8988T (cell line): ENCODE results near the gene B3GNT3.
"Not testable (repeated sequence)": the region's sequence is repeated elsewhere in the genome, so short reads cannot be mapped to it uniquely, and the experiment has no call there.

Experiments
- DNase-seq: peaks from one replicate; pipeline ENCODE4 v3.0.0; 2011

The B3GNT3 gene

DNA sequence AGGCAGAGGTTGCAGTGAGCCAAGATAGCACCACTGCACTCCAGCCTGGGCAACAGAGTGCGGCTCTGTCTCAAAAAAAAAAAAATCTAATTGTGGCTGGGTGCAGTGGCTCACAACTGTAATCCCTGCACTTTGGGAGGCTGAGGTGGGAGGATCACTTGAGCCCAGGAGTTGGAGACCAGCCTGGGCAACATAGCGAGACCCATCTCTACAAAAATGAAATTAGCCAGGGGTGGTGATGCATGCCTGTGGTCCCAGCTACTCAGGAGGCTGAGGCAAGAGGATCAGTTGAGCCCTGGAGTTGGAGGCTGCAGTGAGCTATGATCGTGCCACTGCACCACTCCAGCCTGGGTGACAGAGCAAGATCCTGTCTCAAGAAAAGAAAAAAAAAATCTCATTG, 3.7 kb downstream of the B3GNT3 start:
- DNase-seq: not testable (repeated sequence)

DNA sequence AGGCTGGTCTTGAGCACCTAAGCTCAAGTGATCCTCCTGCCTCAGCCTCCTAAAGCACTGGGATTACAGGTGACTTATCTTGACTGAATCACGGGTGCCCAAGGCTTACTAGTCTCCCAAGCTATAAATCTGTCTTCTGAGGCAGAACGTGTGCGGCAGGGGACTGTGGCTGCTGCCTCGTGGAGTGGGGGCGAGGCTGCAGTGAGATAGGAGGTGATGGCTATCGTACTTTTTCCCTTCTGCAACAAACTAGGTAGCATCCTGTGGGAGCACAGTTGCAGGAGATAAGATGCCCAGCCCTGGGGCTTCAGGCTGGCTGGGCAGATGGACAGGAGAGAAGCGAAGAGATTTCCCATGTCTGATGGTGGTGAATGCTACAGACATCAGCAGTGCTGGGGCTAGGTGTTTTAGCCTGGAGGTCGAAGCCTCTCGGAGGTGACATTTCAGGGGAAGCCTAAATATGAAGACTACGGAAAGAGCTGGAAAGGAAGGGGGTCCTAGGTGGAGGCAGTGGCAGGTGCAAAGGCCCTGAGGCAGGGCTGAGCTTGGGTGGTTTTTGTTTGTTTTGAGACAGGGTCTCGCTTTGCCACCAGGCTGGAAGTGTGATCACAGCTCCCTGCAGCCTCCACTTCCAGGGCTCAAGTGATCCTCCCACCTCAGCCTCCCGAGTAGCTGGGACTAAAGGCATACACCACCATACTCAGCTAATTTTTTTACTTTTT, 7.4 kb downstream of the B3GNT3 start:
- no peak for DNase-seq

DNA sequence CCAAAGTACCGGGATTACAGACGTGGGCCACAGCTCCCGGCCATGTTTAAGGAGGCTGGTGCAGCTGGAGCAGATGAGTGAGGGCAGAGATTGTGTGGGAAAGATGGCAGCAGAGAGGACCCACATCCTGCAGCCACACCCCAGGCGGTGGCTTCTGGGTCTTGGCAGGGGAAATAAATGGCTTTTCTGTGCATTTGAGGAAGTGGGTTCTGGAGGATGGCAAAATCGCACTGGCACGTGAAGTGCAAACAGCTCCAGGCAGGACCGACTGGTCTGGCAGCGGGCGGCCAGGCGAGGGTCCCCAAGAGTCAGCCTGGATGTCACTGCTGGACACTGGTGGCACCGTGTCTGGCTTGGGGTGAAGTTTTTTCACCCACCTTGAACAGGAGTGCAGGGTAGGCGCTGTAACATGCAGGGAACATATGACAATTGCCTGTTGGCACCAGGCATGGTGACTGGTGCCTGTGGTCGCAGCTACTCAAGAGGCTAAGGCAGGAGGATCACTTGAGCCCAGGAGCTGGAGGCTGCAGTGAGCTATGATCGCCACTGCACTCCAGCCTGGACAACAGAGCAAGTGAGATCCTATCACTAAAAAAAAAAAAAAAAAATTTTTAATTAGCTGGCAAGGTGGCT, 8.4 kb downstream of the B3GNT3 start:
- no peak for DNase-seq

DNA sequence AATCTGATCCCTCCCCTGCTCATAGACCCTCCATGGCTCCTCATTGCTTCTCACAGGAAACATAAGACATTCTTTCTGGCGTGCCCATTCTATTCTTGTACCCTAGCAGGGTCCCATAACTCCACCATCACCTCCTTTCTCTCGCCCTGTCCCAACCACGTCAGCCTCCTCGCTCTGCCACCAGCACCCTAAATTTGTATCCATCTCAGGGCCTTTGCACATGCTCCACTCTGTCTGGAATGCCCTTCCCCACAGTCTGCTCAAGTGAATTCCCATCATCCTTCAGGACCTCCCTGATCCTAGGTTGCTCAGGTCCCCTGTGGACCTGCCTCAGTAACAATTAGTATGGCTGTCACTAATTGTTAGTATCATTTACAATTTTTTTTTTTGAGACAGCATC, 10.5 kb downstream of the B3GNT3 start:
- DNase-seq: no peak

DNA sequence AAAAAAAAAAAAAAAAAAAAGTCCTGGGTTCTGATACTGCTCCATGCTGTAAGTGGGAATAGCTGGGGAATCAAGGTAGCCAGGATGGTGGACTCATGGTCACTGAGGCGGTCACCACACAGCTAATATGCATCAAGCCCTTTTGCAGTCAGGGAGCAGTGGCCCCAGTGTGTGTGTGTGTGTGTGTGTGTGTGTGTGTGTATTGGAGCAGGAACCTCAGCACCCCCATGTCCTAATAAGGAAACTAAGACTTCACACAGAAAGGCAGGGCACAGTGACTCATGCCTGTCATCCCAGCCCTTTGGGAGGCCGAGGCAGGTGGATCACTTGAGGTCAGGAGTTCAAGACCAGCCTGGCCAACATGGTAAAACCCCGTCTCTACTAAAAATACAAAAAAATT, 12.0 kb downstream of the B3GNT3 start:
- no peak for DNase-seq

DNA sequence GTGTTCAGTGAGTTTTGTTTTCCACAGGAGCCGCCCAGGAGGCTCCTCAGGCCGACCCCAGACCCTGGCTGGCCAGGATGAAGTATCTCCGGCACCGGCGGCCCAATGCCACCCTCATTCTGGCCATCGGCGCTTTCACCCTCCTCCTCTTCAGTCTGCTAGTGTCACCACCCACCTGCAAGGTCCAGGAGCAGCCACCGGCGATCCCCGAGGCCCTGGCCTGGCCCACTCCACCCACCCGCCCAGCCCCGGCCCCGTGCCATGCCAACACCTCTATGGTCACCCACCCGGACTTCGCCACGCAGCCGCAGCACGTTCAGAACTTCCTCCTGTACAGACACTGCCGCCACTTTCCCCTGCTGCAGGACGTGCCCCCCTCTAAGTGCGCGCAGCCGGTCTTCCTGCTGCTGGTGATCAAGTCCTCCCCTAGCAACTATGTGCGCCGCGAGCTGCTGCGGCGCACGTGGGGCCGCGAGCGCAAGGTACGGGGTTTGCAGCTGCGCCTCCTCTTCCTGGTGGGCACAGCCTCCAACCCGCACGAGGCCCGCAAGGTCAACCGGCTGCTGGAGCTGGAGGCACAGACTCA, 12.9 kb downstream of the B3GNT3 start:
- no peak for DNase-seq

DNA sequence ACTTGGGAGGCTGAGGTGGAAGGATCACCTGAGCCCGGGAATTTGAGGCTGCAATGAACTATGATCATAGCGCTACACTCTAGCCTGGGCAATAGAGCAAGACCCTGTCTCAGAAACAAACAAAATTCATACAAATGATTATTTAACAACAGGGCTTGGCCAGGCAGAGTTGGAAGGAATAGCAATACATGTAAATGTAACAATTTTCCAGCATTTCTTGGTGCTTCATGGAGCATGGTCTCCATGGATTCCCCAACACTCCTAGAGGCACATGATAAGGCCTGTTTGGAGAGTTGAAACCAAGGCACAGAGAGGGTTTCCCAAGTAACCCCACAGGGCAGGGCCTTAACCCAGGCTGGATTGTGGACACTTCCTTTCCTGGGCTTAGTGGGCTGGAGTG, 16.2 kb downstream of the B3GNT3 start:
- DNase-seq: no peak

DNA sequence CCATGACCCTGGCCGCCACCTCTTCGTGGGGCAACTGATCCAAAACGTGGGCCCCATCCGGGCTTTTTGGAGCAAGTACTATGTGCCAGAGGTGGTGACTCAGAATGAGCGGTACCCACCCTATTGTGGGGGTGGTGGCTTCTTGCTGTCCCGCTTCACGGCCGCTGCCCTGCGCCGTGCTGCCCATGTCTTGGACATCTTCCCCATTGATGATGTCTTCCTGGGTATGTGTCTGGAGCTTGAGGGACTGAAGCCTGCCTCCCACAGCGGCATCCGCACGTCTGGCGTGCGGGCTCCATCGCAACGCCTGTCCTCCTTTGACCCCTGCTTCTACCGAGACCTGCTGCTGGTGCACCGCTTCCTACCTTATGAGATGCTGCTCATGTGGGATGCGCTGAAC, 16.7 kb downstream of the B3GNT3 start:
- DNase-seq: no peak

DNA sequence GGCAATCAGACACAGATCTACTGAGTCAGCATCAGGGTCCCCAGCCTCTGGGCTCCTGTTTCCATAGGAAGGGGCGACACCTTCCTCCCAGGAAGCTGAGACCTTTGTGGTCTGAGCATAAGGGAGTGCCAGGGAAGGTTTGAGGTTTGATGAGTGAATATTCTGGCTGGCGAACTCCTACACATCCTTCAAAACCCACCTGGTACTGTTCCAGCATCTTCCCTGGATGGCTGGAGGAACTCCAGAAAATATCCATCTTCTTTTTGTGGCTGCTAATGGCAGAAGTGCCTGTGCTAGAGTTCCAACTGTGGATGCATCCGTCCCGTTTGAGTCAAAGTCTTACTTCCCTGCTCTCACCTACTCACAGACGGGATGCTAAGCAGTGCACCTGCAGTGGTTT, 17.2 kb downstream of the B3GNT3 start:
- no peak for DNase-seq

DNA sequence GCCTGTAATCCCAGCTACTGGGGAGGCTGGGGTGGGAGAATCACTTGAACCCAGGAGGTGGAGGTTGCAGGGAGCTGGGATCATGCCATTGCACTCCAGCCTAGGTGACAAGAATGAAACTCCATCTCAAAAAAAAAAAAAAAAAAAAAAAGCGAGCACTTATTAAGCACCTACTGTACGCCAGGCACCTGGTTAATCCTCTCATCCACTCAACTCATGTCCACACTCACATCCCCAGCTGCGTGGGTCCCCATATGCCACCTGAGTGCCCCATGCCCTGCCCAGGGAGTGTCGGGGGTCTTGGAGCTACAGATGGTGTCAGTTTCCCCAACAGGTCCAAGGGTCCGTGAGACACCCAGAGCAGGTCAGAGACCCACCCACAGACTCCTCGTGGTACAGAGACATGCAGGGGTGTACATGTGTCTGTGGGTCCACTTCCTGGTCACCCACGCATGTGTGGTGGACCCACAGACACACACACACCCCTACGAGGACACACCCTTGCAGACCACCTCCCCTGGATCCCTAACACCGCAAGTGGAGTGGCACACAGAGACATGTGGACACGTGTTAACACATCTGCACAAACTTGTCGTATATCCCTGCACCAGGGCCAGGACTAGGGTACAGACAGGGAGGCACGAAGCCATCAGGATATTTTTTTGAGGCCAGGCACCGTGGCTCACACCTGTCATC, 22.9 kb downstream of the B3GNT3 start:
- no peak for DNase-seq

DNA sequence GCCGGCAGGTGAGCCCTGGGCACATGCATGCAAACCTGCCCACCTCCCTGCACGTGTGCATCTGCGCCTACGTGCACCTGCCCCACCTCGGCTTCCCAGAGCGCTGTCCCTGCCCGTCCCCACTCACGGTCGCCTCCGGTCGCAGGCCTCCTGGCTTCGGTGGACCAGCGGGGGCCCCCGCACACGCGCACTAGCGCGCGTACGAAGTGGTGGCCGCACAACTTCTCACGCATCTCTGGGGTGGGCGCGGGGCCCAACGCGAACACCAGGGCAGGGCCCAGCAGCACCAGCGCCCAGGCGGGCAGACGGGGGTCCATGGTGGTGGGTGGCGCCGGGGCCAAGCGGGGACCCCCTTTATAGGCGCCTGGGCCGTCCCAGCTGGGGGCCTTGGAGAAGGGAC, 26.3 kb downstream of the B3GNT3 start, which contains the start of gene INSL3:
Gene INSL3, minus strand, starts transcription at position 330 of the 400 bp plus-strand sequence. Its CDS starts 13 bp downstream, at position 317.
- DNase-seq: no peak

DNA sequence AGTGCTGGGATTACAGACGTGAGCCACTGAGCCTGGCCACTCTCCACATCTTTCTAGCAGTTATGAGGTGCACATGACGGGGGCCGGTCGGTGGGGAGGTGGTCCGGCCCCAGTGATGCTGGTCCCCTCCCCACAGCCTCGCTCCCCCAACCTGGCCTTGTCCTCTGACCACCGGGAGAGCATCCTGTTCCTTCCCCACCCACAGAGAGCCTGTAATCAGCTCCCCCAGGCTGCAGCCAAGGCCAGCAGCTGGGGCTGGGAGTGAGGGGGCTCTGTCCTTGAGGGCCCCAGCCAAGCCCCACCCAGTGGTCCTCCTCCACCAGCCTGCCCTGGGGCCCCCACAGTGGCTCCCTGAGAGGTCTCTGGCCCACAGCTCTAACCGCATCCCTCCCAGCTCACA, 29.4 kb downstream of the B3GNT3 start:
- DNase-seq: no peak

DNA sequence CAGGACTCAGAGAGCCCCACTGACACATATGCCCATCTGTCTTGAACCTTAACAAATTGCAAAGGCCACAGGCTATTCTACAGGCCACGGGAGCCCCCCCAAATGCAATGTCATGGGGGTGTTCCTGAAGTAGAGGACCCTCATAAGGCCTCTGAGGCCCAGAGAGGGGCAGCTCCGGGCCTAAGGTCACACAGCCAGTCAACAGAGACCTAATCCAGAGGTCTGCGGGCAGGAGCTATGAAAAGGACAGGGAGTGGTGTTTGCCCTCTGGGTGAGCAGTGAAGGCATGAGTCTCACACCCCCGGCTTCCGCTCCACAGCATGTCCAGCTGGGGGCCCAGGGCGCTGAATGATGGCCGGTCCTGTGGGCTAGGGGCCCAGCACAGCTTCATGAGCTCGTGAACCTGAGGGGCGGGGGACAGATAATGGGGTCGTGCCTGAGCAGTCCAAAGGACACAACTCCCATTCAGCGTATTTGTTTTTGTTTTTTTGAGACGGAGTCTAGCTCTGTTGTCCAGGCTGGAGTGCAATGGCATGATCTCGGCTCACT, 31.6 kb downstream of the B3GNT3 start:
- DNase-seq: no peak

DNA sequence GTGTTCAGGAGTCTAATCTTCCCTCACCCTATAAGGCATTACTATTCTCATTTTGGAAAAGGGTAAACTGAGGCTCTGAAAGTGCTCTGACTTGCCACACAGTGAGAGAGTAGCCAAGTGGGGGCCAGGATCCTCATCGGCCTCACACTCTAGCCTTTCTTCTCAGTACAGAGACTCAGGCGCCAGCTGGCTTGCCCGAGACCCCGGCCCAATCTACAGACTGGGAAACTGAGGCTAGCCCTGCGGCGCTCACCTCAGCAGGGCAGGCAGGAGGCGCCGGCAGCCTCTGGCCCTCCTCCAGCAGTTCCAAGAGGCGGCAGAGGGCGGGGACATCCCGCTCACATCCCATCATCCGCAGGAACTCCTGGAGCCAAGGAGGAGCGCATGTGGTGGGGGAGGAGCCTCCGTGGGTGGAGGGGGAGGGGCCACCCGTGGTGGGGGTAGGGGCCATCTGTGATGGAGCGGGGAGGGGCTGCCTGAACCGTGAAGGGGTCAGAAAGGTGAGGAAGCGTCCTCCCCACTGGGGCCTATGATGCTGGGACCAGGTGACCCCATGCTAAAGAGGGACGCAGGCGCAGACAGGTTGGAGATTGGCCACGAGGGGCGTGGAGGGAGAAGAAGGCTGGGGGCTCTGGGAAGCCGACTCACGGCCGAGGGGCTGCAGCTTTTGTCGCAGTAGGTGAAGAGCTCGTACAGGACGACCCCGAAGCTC, 35.1 kb downstream of the B3GNT3 start:
- peak; percentile 81 for DNase-seq

DNA sequence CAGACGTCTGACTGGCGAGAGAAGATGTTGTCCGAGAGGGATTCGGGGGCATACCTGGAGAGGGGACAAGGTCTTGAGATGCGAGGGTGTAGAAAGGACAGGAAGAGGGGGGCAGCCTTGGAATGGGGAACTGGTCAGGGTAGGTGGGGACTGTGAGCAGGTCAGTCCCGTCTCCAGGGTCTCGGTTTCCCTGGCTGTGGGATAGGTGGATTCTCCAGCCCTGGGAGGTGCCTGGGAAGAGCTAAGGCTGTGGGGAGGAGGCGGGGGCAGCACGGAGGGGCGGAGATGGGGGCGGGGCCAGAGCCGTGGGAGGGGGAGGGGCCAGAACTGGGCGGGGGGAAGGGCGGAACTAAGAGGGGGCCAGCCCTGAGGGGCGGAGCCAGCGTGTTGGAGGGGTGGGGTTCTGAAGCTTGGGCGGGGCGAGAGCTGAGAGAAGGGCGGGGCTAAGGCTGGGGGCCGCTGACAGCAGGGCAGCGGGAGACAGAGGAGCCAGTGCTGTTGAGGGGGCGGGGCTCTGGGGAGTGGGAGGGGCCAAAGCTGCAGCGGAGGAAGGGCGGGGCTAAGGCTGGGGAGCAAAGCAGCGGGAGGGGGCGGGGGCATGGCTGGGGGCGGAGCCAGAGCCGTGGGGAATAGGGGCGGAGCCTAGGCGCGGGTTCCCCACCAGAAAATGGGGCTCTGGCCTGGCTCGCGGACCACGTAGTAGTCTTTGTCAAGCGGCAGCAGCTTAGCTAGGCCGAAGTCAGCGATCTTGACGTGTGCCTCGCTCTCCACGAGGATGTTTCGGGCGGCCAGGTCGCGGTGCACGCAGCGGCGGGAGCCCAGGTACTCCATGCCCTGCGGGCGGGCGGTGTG, 35.9 kb downstream of the B3GNT3 start:
- peak; percentile 95 for DNase-seq

DNA sequence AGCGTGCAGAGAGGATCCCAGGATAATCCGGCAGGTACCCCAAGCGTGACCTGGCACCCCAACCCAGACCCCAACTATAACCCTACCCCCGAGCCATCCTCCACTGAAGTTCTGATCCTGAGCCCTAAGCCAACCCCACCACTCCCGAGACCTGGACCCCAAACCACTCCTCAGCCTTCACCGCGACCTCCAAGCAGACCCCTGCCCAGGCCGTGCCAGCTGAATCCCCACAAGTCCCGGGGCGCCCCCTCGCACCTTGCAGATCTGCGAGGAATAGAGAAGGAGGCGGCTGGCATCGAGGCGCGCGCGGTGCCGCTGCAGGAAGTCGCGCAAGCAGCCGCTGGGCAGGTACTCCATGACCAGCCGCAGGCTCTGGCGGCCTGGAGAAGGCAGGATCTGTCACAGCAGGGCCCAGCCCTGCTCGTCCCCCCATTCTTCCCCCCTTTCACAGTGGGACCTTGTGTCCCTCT, 36.5 kb downstream of the B3GNT3 start:
- no peak for DNase-seq

DNA sequence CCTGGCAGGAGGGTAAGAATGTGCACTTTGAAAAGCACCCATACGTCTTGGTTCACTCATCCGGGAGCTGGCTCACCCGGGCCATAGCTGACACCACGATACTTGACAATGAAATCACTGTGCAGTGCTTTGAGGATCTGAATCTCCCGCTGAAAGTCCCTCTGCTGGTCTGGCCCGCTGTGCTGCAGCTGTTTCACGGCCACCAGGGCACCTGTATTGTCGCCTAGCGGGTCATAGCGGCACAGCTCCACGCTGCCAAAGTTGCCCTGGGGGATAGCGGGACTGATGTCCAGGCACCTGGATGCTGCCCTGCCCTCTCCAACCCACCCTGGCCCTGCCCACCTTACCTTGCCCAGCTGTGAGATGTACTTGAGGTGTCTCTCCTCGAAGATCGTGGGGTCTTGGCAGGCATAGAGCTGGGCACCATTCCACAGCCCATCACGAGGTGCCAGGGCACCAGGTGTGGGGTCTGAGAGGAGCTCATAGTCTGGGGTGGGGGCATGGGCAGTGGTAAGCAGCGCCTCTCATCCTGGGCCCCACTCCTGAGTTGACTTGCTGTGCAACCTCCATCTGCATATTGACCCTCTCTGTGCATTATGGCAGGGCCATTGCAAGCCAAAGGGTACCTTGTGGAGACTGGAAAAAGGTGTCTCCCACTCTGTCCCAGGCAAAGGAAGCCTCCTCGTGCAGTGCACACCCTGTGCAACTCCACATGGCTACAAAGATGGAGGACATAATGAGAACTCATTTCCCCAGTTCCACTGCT, 37.7 kb downstream of the B3GNT3 start:
- DNase-seq: no peak

DNA sequence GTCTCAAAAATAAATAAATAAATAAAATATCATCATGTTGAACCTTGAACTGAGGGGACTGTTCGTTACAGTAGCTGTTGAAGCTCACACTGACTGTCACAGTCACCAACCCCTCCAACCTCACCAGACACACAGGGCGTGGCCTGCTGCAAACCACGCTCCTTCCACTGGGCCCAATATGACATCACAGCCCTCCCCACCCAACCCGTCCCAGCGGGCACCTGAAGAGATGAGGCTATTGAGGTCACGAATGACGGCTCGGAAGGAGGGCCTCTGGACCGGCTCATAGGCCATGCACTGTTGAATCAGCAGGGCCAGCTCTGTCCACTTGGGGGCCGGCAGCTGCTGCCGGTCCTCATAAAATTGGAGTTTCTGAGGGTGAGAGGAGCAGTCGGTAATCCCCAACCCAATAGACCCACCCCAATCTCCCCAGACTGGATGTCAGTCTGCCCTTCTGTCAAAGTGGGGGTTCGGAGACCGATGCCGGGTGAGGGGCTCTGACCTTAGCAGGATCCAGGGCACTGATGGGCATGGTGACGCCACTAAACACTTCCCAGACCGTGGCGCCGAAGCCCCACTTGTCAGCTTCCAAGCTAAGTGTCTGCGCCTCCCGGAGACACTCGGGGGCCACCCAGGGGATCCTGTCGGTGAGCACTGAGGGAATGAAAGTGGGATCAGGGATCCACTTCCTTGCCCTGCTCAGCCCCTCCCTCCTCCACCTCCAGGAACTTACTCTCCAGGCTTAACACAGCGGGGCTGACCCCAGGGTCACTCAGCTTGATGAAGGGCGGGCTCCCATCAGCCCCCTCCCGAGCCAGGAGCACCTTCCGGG, 39.6 kb downstream of the B3GNT3 start:
- no peak for DNase-seq

DNA sequence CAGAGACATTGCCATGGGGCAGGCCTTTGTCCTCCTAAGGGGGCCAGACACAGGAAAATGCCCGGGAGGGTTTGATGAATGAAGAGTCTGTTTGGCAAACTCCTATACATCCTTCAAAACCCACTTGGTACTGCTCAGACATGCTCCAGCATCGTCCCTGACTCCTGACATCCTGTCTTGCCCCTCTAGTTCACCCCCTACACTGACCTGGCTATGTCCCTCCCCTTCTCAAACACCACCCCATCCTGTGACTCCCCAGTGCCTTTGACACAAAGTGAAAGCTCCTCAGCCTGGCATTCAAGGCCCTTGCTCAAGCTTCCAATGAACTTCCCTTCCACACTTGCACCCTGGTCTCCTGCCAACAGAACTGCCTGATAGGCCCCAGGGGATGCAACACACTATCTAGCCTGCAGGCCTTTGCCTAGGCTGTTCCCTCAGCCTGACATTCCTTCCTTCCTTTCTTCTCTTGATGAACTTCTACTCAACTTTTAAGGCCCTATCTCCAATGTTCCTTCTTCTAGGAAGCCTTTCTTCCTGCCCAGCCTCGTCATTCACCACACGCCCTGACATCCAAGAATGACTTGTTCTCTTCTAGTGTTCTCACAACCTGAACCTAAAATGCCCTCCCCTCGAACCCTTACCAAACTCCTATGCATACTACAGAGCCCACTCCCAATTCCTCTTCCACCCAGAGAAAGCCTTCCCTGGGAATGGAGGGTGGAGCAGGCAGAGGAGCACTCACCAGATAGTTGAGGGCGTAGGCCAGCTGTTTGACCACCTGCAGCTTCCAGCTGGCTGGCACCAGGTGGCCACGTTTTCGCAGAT, 40.5 kb downstream of the B3GNT3 start:
- DNase-seq: no peak
